GM21737 (cell line): ENCODE data around the gene KCNJ16.

Source experiments
- ATAC-seq: cut with Tn5 transposase; IDR thresholded peaks from one replicate; pipeline ENCODE4 v1.9.1; 2021; ENCODE audit warnings: mild to moderate bottlenecking, moderate library complexity; ENCODE audit not compliant: unreplicated experiment

The KCNJ16 gene

DNA sequence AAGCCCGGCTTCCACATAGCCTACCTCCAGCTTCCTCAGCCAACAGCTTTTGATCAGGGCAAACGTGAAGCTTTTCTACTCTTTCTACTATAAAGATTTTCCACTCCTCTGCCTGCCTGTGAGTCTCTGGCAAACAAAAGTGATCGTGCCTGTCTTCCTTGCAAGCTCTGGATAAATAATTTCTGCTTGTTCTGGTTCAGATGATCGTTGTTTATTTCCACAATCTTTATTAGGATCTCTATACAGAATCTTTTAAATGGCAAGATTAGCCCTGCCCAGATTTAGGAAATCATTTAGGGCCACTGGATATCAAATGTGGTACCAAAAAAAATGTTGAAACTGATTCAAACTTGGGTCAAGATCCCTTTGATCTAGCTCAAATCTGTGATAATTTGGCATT, 20.4 kb downstream of the KCNJ16 start:
- no peak for ATAC-seq

DNA sequence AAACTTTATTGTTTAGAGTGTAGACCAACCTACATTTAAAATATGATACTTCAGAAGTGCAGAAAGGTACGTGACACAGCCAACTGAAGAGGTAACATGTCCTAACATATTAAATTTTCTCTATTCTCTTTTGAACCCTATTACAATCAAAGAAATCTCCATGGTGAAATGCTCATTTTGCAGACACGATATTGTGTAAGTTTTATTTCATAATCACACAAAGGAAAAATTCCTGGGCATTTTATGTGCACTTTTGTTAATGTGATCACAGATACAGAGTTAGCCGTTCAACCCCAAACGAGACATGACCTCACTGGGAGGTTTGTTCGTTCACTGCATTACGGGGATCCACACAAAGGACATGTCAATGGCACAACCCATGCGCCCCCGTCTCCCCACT, 21.8 kb downstream of the KCNJ16 start:
- no peak for ATAC-seq

DNA sequence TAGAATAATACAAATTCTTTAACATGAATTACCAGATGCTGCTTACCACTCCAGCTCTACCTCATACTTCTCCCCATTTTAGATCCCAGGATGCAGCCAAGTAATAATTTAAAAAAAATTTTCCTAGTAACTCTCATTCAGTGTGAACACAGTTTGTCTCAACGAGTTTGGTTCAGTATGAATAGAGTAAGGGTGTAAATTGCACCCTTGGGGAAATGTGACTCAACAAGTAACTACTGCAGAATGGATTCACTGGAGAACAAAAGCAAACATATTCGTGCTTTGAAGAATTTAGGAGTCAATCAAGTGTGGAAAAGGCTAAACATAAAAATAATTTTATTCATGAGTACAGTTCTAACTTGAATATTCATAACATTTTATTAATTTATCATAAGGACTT, 23.0 kb downstream of the KCNJ16 start:
- ATAC-seq: no peak

DNA sequence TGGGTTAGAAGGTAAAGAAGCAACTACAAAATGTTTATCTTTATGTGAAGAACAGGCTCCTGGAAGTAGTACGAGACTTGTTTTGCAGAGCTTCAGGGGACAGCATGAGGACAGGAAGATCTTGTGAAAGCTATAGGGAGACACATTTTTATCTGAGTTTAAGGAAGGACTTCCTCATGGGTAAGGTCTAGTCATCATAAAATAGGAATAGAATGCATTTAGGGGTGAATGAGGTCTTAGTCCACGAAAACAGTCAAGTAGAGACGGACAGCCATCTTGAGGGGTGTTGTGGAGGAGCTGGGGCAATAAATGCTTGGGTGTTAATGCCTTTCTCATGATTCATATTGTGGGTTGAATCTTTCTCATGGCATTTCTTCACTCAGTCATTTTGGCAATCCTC, 24.3 kb downstream of the KCNJ16 start:
- ATAC-seq: no peak

DNA sequence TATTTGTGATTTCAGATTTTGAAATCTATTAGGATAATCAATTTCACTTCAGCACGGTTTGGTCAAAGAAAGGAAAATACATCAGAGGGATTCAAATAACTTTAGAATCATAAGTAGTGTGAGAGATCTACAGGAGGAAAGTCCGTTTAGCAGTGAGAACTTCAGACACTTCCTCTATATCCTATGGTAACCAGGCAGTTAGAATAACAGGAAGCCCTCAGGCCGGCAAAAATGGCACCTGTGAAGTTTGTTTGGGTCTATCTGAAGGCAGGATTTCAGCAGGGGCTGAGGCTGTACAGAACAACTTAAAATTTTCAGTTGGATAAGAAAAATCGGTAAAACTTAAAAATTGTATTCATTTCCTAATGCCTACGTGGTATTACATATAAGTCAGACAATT, 24.9 kb downstream of the KCNJ16 start:
- ATAC-seq: no peak

DNA sequence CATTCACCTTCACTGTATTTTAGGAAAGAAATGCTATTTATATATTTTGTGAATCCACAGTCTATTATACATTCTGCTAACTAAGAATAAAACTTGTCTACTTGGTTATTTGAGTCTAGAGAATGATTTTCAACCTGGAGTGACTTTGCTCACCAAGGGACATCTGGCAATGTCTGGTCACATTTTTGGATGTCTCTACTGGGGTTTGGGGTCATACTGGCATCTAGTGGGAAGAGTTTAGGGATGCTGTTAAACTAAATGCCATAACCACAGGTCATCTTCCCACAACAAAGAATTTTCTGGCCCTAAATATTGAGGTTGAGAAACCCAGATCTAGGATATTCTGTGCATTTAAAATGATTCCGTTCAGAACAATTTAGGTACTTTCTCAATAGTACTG, 26.0 kb downstream of the KCNJ16 start:
- no peak for ATAC-seq

DNA sequence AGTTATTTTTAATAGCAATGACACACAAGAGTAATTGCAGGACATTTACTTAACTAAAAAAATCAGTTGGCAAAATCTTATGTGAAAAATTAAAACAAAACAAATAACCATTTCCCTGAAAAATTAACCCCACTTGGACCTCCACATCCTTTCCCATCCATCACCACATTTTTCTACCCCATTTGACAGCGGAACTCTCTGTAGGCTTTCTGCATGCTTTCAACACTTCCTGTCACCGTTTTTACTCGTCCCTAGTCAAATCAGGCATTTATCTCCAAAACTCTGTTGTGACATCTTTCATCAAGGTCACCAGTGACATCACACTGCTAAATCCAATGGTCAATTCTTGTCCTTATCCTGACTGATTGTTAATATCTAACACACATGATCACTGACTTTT, 27.5 kb downstream of the KCNJ16 start:
- ATAC-seq: no peak

DNA sequence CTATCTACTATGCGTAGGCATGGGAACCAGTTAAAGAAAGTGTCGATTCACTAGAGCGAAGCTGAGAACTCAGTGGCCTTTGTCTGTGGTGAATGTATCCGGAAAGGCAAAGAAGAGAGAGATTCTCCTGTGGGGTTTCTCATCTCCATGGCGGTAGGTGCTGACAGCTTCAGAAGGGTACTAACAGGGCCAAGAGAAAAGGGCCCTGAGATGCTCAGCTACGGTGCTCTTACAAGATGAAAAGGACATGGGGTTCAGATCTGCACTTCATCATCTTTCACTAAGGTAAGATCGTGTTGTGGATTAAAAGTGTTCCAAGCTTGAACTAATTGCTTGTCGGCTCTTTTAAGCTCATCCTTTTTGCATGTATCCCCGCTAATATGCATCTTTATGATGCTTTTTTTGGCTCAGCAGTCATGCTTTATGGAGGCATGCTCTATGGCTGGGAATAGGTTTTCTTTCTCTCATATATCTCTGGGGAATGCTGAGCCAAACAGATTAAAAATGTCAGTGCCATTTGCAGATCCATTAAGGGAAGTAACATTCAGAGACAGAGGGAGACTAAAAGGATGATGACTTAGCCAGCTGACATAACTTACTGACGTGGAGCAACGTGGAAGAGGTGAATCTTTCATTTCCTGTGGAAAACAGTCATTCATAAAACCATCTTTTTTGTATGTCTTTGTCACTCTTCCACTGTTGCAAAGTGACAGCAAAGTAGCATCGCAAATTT, 29.9 kb downstream of the KCNJ16 start:
- no peak for ATAC-seq

DNA sequence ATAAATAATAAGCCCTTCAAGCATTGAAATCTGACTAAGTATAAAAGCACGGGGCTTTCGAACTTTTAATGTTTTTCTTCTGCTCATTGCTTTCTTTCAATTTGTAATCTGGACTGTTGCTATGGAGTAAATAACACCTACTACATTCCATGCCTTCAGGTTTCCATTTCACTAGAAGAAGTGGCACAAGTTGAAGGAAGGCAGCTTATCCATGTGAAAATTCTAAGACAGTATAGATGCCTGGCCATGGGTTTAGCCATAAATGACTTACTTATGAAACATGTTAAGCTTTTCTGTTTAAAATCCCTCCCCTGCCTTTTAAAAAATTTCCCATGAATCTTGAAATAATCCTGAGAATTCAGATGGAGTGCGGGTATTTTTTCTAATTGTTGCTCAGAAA, 30.6 kb downstream of the KCNJ16 start:
- ATAC-seq: no peak

DNA sequence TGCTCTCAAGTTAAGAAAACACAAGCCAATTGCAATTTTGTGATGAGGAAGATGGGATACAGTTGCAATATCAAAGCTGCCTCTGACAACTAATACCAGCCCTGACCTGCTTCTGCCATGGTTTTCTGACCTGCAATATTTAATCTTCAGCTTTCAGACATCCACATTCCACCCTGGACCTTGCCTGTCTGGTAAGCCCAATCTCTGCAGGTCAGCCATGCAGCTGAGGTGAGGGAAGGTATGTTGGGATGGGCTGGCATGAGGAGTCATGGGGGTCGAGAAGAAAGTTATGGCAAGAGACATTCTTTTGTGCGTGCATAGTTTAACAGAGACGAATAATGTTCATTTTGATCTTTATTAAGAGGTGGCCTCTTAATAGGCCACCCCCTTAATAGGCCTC, 31.5 kb downstream of the KCNJ16 start:
- no peak for ATAC-seq

DNA sequence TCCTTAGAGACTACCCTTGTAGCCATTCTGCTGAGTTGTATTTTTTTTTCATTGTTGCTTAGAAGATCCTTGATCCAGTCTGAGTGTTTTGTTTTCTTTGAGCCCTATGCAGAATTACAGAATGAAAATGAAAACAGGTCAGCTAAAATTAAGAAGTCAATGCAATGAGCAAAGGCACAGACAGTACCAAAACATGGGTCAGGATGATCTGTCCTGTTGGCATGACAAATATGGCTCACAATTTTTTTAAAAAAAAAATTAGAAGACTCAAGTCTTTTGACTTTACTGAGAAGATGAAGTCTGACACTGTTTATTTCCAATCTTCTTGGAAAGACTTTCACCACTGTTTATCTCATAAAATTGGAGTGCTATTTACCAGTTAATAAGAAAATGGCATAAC, 32.4 kb downstream of the KCNJ16 start:
- ATAC-seq: no peak

DNA sequence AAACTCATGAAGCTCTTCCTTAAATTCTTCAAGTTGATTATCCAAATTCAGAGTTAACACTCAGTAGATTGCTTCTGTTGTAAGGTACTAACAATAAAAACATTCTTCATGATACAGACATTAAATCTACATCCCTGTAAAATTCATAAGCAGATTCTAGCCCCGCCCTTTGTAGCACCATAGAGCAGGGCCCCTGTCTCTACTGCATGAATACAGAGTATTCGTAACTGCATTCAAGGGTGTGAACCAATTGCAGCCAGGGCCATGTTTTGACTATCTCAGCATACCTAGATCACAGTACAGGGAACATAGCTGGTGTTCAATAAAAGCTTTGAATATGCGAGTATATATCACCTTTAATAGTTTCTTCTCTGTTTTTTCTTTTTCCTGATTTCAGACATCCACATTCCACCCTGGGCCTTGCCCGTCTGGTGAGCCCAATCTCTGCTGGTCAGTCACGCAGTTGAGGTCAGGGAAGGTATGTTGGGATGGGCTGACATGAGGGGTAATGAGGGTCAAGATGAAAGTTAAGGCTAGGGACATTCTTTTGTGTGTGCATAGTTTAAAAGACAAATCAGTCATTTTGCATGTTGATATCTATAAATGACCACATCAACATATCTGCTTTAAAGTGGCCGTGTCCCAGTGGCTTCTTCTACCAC, 33.0 kb downstream of the KCNJ16 start:
- no peak for ATAC-seq

DNA sequence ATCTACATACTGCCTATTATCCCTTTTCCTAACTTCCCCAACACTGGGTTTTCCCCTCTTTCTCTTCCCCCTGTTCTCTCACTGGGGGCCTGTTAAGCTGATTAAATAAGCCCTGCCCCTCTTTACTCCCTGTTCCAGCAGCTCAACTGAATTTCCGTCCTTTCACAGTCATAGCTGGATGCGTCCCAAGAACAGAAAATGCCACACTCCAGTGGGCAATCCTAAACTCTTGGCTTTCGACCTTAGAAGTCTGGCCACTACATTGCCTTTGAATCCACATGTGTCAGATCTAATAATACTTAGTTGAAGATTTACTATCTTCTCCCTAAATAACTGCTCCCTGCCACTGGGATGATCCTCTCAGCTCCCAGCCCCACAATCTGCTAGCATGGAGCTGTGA, 34.5 kb downstream of the KCNJ16 start:
- no peak for ATAC-seq

DNA sequence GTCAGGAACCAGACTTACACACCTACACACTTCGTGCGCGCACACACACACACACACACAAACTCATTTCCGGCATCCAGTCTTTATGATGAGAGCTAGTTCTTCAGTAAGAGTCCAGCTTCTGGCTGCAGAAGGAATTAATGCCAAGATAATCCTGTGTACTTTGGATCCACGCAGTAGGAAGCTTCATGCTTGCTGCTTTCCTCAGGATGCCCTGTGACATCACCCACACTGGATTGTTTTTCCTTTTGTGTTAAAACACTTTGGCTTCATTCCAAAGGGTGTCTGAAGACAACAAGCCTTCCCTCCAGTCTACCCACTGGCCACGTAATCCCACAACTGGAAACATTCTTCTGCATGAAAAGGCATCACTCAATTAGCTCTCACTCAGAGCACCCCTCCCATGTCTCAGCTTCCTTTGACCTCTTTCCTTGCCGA, 35.4 kb downstream of the KCNJ16 start:
- ATAC-seq: no peak

DNA sequence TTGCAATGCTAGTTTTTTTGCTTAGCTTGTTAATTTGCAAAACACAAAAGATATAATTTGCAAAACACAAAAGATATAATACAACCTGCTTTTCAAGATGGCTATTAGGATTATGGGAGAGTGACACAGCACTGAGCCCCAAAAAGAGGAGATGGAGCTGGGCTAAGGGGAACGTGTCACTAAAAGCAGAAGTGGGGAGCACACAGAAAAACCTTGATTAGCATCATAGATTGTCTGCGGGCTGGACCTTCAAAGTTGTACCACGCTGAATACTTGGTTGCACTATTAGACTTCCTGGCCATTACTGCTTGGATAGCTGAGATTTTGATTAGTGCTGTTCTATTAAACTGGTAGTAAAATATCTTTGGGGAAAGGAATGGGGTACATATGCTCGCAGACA, 36.2 kb downstream of the KCNJ16 start:
- ATAC-seq: no peak

DNA sequence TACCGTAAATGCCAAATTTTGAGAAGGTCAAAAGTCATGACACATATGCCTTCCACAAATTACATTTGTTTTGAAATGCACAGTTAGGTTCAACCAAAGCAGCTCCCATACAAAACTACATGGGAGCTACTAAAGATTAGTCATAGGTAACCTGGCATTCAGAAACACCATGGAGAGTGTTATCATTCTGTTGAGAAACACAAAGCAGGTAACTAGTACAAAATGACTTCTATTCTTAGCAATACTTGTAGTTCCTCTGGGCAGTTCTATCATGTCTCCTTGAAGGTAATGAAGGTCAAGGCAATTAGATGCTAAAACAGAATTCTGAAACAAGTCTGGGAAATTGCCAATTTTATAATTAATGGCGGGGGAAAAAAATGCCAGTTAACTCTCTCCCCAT, 39.4 kb downstream of the KCNJ16 start:
- ATAC-seq: no peak

DNA sequence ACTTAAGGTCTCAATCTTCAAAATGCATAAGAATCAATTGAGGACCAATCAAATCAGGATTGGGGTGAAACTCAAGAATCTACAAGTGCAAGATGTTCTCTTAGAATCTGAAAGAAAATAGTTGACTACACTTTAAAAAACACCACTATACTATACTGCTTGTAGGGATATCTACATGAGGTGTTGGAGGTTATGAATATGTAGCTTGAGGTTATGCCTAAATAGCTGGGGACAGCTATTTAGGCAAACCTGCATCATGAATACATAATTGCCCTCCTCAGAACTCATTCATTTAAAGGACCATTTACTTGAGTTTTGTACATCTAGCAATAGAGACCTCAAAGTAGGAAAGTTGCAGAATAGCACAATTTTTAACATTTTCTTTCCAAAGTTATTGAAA, 40.1 kb downstream of the KCNJ16 start:
- no peak for ATAC-seq

DNA sequence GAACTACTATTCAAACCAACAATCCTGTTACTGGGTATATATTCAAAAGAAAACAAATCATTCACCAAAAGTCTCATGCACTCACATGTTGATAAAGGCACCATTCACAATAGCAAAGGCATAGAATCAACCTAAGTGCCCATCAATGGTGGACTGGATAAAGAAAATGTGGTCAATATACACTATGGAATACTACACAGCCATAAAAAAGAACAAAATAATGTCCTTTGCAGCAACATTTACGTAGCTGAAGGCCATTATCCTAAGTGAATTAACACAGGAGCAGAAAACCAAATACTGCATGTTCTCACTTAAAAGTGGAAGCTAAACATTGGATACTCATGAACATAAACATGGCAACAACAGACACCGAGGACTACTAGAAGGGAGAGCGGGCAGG, 41.9 kb downstream of the KCNJ16 start:
- no peak for ATAC-seq

DNA sequence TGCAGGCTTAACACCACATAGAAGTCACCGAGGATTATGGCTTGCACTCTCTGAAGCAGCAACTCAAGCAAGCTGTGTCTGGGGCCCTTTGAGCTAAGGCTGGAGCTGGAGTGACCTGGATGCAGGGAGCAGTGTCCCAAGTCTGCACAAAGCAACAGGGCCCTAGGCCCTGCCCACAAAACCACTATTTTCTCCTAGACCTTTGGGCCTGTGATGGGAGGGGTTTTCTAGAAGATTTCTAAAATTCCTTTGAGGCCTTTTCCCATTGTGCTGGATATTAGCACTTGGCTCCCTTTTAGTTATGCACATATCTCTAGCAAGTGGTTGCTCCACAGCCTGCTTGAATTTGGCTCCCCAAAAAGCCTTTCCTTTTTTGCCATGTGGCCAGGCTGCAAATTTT, 44.5 kb downstream of the KCNJ16 start:
- no peak for ATAC-seq

DNA sequence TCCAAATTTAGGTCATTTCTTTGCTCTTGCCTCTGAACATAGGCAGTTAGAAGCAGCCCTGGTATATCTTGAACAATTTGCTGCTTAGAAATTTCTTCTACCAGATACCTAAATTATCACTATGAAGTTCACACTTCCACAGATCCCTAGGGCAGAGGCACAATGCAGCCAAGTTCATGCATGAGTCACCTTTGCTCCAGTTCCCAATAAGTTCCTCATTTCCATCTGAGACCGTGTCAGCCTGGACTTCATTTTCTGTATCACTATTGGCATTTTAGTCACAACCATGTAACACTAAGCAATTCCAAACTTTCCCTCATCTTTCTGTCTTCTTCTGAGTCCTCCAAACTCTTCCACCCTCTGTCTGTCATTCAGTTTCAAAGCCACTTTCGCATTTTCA, 45.0 kb downstream of the KCNJ16 start:
- no peak for ATAC-seq

DNA sequence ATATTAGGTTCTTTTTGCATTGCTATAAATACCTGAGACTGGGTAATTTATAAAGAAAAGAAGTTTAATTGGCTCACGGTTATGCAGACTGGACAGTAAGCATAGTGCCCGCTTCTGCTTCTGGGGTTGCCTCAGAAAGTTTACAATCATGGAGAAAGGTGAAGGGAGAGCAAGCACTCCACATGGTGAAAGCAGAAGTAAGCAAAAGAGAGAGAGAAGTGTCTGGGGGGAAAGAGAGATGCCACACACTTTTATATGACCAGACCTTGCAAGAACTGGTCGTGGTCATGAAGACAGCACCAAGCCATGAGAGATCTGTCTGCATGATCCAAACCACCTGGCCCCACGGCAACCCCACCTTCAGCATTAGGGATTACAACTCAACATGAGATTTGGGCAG, 45.4 kb downstream of the KCNJ16 start:
- no peak for ATAC-seq

DNA sequence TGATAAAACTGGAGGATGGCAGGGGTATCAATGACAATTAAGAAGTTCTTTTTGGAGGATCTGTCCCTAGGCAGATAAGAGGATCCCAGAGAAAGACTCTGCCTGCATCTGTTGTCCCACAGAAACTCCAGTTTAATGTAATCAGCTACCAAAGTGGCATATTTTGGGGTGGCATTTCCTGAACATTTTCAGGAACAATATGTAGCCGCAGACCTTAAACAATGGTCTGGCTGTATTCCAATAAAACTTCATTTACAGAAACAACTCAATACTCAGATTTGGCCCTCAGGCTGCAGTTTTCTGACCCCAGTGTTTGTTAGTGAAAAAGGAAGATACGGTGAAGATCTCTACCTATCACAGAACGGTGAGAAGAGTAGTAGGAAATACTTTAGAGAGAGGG, 46.1 kb downstream of the KCNJ16 start:
- ATAC-seq: no peak

DNA sequence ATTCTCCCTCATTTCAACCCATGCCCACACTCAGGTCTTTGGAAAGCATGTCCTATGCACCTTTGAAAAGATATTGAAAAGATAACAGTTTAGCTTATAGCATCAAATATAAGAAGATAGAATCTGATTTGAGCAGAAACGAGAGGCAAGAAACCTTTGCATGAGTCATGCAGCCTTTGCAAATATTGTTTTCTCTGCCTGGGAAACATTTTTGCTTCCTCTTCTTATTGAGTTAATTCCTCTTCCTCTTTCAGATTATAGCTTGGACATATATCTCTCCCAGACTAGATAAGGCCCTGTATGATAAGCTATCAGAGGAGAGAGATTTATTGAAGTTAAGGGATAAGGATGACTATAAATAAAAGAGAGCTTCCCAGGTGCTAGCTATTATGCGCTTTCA, 48.2 kb downstream of the KCNJ16 start:
- no peak for ATAC-seq
